Skeletal muscle satellite cell (primary cell): ENCODE measurements around the gene SCIN.
A peak's percentile ranks its signal among the peaks of the same experiment; 100 is the strongest.

Source experiments
- H3K27me3 ChIP-seq: 2 replicates; pipeline ENCODE4 v1.7.0; 2013; ENCODE audit warnings: low read length; ENCODE audit not compliant: control insufficient read depth, insufficient read depth
- H3K36me3 ChIP-seq: 2 replicates; pipeline ENCODE4 v1.7.0; 2013; ENCODE audit warnings: mild to moderate bottlenecking, control low read depth, low read length; ENCODE audit not compliant: insufficient read depth
- H3K4me1 ChIP-seq: 2 replicates; pipeline ENCODE4 v1.7.0; 2013; ENCODE audit warnings: low read length; ENCODE audit not compliant: control insufficient read depth, insufficient read depth
- H3K4me2 ChIP-seq: 2 replicates; pipeline ENCODE4 v1.7.0; 2013; ENCODE audit warnings: mild to moderate bottlenecking, low read length
- H3K4me3 ChIP-seq: 2 replicates; pipeline ENCODE4 v1.7.0; 2013; ENCODE audit warnings: low read length
- H3K9ac ChIP-seq: 2 replicates; pipeline ENCODE4 v1.7.0; 2013; ENCODE audit warnings: mild to moderate bottlenecking, low read depth, low read length, moderate library complexity
- H3K9me3 ChIP-seq: replicated peaks from 2 replicates; pipeline ENCODE4 v1.7.0; 2013; ENCODE audit warnings: mild to moderate bottlenecking, control low read depth, low read length

Gene SCIN

DNA sequence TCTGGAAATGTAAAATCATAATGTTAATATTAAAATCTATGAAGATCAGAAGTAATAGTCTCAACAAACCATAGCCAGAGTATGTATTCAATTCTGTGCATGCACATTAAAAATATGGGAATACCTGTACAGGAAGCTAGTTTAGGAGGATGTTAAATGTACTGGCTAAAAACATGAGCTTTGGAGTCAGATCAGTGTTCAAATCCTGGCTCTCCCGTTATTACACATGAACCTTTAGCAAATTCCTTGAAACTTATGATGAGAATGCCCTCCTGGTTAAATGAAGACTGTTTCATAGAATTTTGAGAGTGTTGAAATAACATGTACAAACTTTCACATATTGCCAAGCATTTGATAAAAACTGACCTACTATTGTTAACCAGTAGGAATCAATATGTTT is 121.5 kb downstream of the SCIN start:
- Histone ChIP-seq H3K4me2 (no peak overlapping the region), H3K4me3 (no peak overlapping the region), H3K4me1 (peaks cover 2% of the 10 kb centered on the region), H3K9me3 (no peaks in the 10 kb centered on the region), H3K27me3 (no peaks in the 10 kb centered on the region), H3K36me3 (no peaks in the 10 kb centered on the region), H3K9ac (no peak overlapping the region)

DNA sequence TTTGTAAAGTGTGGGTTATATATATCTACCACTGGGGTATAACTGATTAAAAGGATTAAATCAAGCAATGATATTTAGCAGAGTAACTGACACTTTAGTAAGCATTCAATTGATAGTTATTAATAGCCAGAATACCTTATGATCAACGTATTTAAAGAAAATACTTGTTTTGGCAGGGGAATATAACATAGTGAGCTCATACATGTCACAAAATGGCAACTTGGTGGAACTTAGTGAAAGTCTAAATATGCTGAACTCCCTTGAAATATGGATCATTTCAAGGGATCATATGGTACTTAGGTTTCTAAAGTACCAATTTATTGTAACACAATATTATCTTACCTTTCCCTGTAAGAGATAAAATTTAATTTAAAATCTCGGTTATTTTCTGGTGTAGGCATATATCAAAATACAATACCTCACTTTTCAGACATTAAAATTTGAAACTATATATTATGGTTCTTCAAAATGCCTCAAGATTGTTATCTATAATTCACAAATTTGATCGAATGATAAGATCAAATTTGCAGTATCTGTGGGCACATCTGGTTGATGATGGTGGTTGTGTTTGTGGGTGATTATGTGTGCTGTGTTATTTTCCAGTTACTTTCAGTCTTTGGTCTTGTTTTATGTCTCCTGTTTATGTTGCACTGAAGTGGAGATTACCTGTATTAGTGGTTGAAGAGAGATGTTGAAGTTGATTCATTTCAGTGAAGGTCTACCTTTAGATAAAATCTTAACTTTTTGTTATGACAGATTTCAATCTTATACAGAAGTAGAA is 122.1 kb downstream of the SCIN start:
- no peak overlapping the region for H3K9ac ChIP-seq
- H3K27me3 ChIP-seq: no peaks in the 10 kb centered on the region
- no peaks in the 10 kb centered on the region for H3K9me3 ChIP-seq
- no peaks in the 10 kb centered on the region for H3K36me3 ChIP-seq
- H3K4me3 ChIP-seq: no peak overlapping the region
- H3K4me1 ChIP-seq: peaks cover 2% of the 10 kb centered on the region
- no peak overlapping the region for H3K4me2 ChIP-seq

DNA sequence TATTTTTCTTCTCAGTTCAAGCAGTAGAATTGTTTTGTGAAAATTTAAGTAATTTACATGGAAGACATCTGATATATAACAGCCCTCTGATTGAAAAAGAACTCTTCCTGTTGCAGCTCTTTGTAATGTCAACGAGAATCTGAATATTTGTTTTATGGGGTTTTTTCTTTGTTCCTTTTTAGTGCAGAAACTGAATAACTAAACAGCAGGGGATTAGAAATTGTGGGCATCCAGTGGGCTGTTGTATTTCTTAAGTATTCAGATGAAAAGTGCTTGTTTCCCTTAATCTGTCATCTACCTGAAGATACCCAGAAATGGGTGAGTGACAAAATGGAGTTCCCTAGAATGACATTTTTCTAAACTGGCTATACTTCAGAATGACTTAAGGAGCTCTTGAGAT is 124.3 kb downstream of the SCIN start:
- Histone ChIP-seq H3K4me3 (no peak overlapping the region), H3K9me3 (no peaks in the 10 kb centered on the region), H3K36me3 (no peaks in the 10 kb centered on the region), H3K27me3 (no peaks in the 10 kb centered on the region), H3K4me2 (no peak overlapping the region), H3K4me1 (peaks cover 2% of the 10 kb centered on the region), H3K9ac (no peak overlapping the region)

DNA sequence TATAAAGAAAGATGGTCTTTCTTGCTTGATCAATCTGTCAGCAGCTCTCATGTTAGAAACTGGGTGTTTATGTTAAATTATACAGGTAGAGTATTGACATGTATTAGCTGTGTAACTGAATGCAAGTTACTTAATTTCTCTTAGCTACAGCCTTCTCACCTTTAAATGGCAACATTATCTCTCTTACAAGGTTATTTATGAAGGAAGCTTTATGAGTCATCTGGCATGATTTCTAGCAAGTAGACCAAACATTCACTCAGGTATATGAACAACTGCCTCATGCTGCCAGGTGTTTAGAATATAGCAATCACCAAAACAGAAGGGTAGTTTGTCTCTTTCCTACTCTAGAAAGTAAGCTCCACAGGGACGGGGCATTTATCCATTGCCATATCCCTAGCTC is 125.4 kb downstream of the SCIN start:
- Histone ChIP-seq H3K4me3 (no peak overlapping the region), H3K4me2 (no peak overlapping the region), H3K4me1 (no peaks in the 10 kb centered on the region), H3K9ac (no peak overlapping the region), H3K27me3 (no peaks in the 10 kb centered on the region), H3K36me3 (no peaks in the 10 kb centered on the region), H3K9me3 (peaks cover 2% of the 10 kb centered on the region)

GRCh38 chr7:12699299-12699698 is 128.8 kb downstream of the SCIN start:
- Histone ChIP-seq H3K27me3 (no peaks in the 10 kb centered on the region), H3K36me3 (no peaks in the 10 kb centered on the region), H3K4me2 (no peak overlapping the region)

DNA sequence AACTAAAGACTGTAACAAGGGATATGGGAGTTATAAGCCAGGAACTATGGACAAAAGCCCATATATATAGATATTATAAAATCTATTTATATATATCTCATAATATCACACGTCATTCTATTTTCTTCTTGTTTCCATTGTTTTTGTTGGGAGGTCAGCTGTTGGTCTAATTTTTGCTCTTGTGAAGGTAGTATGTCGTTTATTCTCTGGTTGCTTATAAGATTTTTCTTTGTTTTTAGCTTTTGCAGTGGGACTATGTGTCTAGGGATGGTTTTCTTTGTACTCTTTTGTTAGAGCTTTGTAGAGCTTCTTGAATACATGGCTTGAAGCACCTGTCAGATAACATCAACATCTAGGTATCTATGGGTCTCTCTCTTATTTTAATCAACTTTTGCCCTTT is 130.9 kb downstream of the SCIN start:
- no peak overlapping the region for H3K9ac ChIP-seq
- H3K4me2 ChIP-seq: no peak overlapping the region
- peaks cover 8% of the 10 kb centered on the region for H3K9me3 ChIP-seq
- no peak overlapping the region for H3K4me3 ChIP-seq
- no peaks in the 10 kb centered on the region for H3K36me3 ChIP-seq
- peaks cover 17% of the 10 kb centered on the region for H3K4me1 ChIP-seq
- H3K27me3 ChIP-seq: no peaks in the 10 kb centered on the region

More at GRCh38 chr7:12699299-12699698, 128.8 kb downstream of the SCIN start:
- Histone ChIP-seq H3K9me3 (peaks cover 8% of the 10 kb centered on the region), H3K4me1 (peaks cover 7% of the 10 kb centered on the region), H3K9ac (no peak overlapping the region), H3K4me3 (no peak overlapping the region)

- H3K27me3 ChIP-seq: no peaks in the 10 kb centered on the region
Observed at GRCh38 chr7:12703881-12704280, 133.4 kb downstream of the SCIN start.

DNA sequence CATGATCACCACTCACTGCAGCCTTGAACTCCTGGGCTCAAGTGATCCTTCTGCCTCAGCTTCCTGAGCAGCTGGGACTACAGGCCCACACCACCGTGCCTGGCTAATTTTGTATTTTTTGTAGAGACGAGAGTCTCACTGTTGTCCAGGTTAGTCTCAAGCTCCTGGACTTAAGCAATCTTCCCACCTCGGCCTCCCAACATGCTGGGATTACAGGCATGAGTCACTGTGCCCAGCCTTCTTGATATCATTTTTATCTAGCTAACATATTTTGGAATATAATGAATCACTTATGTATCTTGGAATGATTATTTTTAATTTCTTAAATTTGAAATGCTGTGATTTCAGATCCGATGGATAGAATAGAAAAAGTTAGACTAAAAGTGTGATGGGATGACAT is 135.4 kb downstream of the SCIN start:
- Histone ChIP-seq H3K4me2 (no peak overlapping the region), H3K4me3 (no peak overlapping the region), H3K27me3 (no peaks in the 10 kb centered on the region), H3K36me3 (no peaks in the 10 kb centered on the region), H3K9me3 (peaks cover 6% of the 10 kb centered on the region), H3K4me1 (peaks cover 58% of the 10 kb centered on the region), H3K9ac (no peak overlapping the region)

More at GRCh38 chr7:12703881-12704280, 133.4 kb downstream of the SCIN start:
- Histone ChIP-seq H3K4me1 (peaks cover 42% of the 10 kb centered on the region), H3K9me3 (peaks cover 8% of the 10 kb centered on the region), H3K36me3 (no peaks in the 10 kb centered on the region), H3K4me2 (no peak overlapping the region), H3K4me3 (no peak overlapping the region), H3K9ac (no peak overlapping the region)

DNA sequence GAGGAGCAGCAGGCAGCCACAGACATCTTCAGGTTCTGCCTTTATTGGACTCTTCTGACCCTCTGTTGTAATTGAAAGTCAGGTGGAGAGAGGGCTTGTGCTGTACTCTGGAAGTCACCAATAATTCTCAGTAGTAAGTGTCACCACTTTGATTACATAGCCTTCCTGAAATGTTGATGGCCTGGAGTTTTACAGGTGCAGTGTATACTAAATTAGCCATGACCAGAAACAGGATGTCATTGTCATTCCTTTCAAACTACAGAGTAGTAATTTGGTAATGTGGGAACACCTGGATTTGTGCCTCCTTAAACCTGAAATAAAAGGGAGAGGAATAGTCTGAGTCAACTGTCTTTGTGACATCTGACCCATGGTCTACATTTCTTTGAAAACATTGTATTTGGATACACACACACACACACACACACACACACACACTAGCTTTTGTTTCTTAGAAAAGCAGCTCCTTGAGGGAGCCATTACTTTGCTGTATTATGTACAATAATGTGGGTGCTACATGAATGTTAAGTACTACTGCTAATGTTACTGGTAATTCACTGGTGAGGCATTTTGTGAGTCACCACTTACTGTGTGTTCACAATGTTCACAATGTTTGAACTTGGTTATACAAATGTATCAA is 136.5 kb downstream of the SCIN start:
- Histone ChIP-seq H3K36me3 (no peaks in the 10 kb centered on the region), H3K4me3 (peak overlapping the region; percentile 7), H3K4me2 (peak overlapping the region; percentile 74), H3K9me3 (no peaks in the 10 kb centered on the region), H3K4me1 (peaks cover 59% of the 10 kb centered on the region), H3K9ac (peak overlapping the region; percentile 60), H3K27me3 (no peaks in the 10 kb centered on the region)

DNA sequence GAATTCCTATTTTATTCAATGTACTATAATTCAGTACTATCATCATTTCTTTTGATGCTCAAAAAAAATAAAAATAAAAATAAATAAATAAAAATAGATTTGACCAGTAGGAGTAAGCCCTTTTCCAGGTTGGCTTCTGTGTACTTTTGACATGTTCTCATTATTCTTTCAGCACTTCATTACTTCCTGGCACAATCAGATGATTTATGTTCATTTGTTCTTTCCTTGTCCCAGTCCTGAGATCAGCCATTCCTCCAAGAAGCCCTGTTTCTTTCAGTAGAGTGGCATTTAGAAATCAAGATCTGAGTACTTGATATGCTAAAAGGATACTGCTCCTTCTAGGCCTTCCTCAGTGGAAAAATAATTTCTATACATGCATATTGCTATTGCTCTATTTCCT is 137.8 kb downstream of the SCIN start:
- Histone ChIP-seq H3K4me1 (peaks cover 67% of the 10 kb centered on the region), H3K4me3 (no peak overlapping the region), H3K9me3 (no peaks in the 10 kb centered on the region), H3K4me2 (peak overlapping the region; percentile 16), H3K36me3 (no peaks in the 10 kb centered on the region), H3K9ac (no peak overlapping the region), H3K27me3 (no peaks in the 10 kb centered on the region)
